ENCODE results near the gene FLCN.

GRCh38 chr17:17236295-17237025 lies 508 bp downstream of the FLCN start:
- TF ChIP-seq CTCF (IDR thresholded peaks at IDR 0.05; ENCODE audit: borderline replicate concordance, extremely low read depth, low read length, poor library complexity, severe bottlenecking) (no peak), EZH2 (IDR thresholded peaks at IDR 0.05; ENCODE audit: borderline replicate concordance, low read depth, low read length, severe bottlenecking) (no peak)

Measured in DND-41 (cell line).